Keratinocyte (primary cell): ENCODE measurements around the gene STMND1. TPM values are rescaled to one million over a fixed set of nuclear protein-coding genes. Genes with fewer than 3 reads are reported as not detected.

ENCODE experiments used
- DNase-seq: peaks from one replicate; pipeline ENCODE4 v3.0.0-alpha.2; 2011; ENCODE audit warnings: low read depth, missing footprints, low spot score
- FAIRE-seq: peaks from 2 replicates; lab custom pipeline; 2011; peaks lifted over from hg19 to GRCh38; lab: Jason Lieb, UNC
- H2AFZ ChIP-seq: 2 replicates; pipeline ENCODE4 v1.6.0; 2012; ENCODE audit warnings: low read length, control low read depth, inconsistent platforms; ENCODE audit not compliant: control insufficient read depth
- H3K27ac ChIP-seq: 2 replicates; pipeline ENCODE4 v1.5.1; 2011; ENCODE audit warnings: low read length; ENCODE audit not compliant: control insufficient read depth, insufficient read depth
- H3K27me3 ChIP-seq: 3 replicates; pipeline ENCODE4 v1.6.0; 2011; ENCODE audit warnings: low read length; ENCODE audit not compliant: control insufficient read depth, insufficient read depth; ENCODE audit errors: extremely low read depth
- H3K36me3 ChIP-seq, 2 experiments: 2 replicates in 1 of 2; 3 replicates in 1 of 2; pipeline ENCODE4 v1.5.1; 2011; ENCODE audit warnings: low read length in 2 of 2, mild to moderate bottlenecking in 1 of 2; ENCODE audit not compliant: control insufficient read depth in 2 of 2, insufficient read depth in 2 of 2; ENCODE audit errors: extremely low read depth in 1 of 2
- H3K4me1 ChIP-seq: 3 replicates; pipeline ENCODE4 v1.5.1; 2011; ENCODE audit warnings: low read length; ENCODE audit not compliant: control insufficient read depth, insufficient read depth; ENCODE audit errors: extremely low read depth
- H3K4me2 ChIP-seq: 3 replicates; pipeline ENCODE4 v1.6.0; 2011; ENCODE audit warnings: low read depth, low read length; ENCODE audit not compliant: control insufficient read depth, insufficient read depth; ENCODE audit errors: extremely low read depth
- H3K4me3 ChIP-seq, 3 experiments: fragments of 200-600 bp in 1 of 3; sonication (generic) in 1 of 3; 2 replicates in 2 of 3; 3 replicates in 1 of 3; pipeline ENCODE4 v1.5.1; 2011 to 2016; ENCODE audit warnings: low read length in 3 of 3, mild to moderate bottlenecking in 3 of 3, control low read depth in 2 of 3, inconsistent platforms in 1 of 3, low read depth in 1 of 3, mixed read lengths in 1 of 3, mixed run types in 1 of 3, moderate library complexity in 1 of 3; ENCODE audit not compliant: control insufficient read depth in 2 of 3, insufficient read depth in 2 of 3; ENCODE audit errors: extremely low read depth in 1 of 3
- H3K79me2 ChIP-seq: 2 replicates; pipeline ENCODE4 v1.6.0; 2012; ENCODE audit warnings: low read length; ENCODE audit not compliant: control insufficient read depth, insufficient read depth
- H3K9ac ChIP-seq: 3 replicates; pipeline ENCODE4 v1.6.0; 2011; ENCODE audit warnings: low read length; ENCODE audit not compliant: control insufficient read depth, insufficient read depth; ENCODE audit errors: extremely low read depth
- H3K9me1 ChIP-seq: 3 replicates; pipeline ENCODE4 v1.6.0; 2011; ENCODE audit warnings: low read length; ENCODE audit not compliant: control insufficient read depth, insufficient read depth; ENCODE audit errors: extremely low read depth
- H3K9me3 ChIP-seq: 2 replicates; pipeline ENCODE4 v1.5.1; 2012; ENCODE audit warnings: low read depth, low read length; ENCODE audit not compliant: control insufficient read depth
- H4K20me1 ChIP-seq: 3 replicates; pipeline ENCODE4 v1.6.0; 2011; ENCODE audit warnings: low read length; ENCODE audit not compliant: control insufficient read depth, insufficient read depth; ENCODE audit errors: extremely low read depth
- EZH2 ChIP-seq: IDR thresholded peaks from one replicate; pipeline ENCODE4 v1.6.1; 2012; ENCODE audit warnings: inconsistent platforms, mild to moderate bottlenecking, low read length, moderate library complexity
- dilution Hi-C: fragments of 300-500 bp; cut with MboI; formaldehyde crosslinking; loops from one replicate; pipeline ENCODE4 v1.7.0; 2020; ENCODE audit warnings: low sequenced_read_pairs; ENCODE audit not compliant: extremely low pct_ligation_motif_present
- polyA plus RNA-seq, 5 experiments: library from polyadenylated mRNA; depleted of rRNA in 3 of 5; stranded (reverse) in 3 of 5; stranded (forward) in 1 of 5; unstranded in 1 of 5; fragments of >200 nt; gene quantifications; 1 replicate in 1 of 5; 2 replicates in 3 of 5; 3 replicates in 1 of 5; pipeline versions ENCODE4 v1.2.1 to v1.2.3, GENCODE V29; 2011 to 2012; ENCODE audit warnings: missing spikeins in 2 of 5, low read depth in 1 of 5, low replicate concordance in 1 of 5
- TF ChIP-seq, protein P1 (sequence below), 3 experiments: IDR thresholded peaks in 1 of 3; conservative IDR thresholded peaks in 1 of 3; optimal IDR thresholded peaks in 1 of 3; 2 replicates in 2 of 3; 3 replicates in 1 of 3; pipeline versions ENCODE3 to v1.5.1; 2011; ENCODE audit warnings: low read length in 3 of 3, mild to moderate bottlenecking in 3 of 3, moderate library complexity in 2 of 3, control low read depth in 1 of 3, inconsistent platforms in 1 of 3; ENCODE audit not compliant: insufficient read depth in 2 of 3; ENCODE audit errors: extremely low read depth in 1 of 3

Gene STMND1
- polyA plus RNA-seq, 1 donor (not counting 4 experiments of a cell fraction or from before 2014, with no cell fraction given) = not detected

DNA sequence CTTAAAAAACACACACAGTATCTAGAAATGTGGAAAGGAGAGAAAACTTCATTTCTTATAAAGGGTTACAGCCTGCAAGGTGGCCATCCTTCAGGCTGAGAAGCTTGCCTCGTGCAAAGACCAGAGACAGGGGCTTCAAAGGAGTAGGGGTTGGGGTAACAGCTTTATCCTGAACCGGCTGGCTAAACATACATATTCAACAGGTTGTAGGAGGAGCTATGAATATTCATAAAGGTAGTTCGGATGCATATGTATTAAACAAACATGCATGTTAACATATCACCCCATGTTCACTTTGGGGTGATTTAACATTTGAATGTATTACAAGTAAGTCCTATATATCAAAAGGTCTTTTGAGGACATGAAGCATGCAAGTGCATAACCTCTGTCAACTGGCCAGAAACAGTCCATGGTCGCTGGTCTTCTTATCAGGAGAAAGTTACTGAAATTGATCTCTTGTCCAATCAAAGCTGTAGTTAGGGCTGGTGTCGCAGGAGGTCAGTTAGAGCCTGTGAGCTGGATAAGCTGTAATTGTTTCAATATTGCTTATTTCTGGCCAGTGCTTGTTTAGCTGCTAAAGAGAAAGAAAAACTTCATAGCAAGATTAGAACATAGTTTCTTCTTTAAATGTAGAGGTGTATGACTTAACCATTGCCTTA, 2.3 kb upstream of the STMND1 start:
- Histone ChIP-seq H3K27me3 (peaks cover 28% of the 10 kb centered on the region), H3K36me3 (no peaks in the 10 kb centered on the region), H3K9me1 (no peaks in the 10 kb centered on the region), H3K27ac (no peak overlapping the region), H2AFZ (no peak overlapping the region), H3K4me2 (no peak overlapping the region), H3K79me2 (no peaks in the 10 kb centered on the region), H3K4me1 (peaks cover 3% of the 10 kb centered on the region), H3K9ac (no peak overlapping the region), H4K20me1 (no peaks in the 10 kb centered on the region), H3K4me3 (no peak overlapping the region), H3K9me3 (no peaks in the 10 kb centered on the region)
- DNase-seq (no peak), FAIRE-seq (no peak)
- TF ChIP-seq, protein P1, sequence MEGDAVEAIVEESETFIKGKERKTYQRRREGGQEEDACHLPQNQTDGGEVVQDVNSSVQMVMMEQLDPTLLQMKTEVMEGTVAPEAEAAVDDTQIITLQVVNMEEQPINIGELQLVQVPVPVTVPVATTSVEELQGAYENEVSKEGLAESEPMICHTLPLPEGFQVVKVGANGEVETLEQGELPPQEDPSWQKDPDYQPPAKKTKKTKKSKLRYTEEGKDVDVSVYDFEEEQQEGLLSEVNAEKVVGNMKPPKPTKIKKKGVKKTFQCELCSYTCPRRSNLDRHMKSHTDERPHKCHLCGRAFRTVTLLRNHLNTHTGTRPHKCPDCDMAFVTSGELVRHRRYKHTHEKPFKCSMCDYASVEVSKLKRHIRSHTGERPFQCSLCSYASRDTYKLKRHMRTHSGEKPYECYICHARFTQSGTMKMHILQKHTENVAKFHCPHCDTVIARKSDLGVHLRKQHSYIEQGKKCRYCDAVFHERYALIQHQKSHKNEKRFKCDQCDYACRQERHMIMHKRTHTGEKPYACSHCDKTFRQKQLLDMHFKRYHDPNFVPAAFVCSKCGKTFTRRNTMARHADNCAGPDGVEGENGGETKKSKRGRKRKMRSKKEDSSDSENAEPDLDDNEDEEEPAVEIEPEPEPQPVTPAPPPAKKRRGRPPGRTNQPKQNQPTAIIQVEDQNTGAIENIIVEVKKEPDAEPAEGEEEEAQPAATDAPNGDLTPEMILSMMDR (optimal IDR thresholded peaks at IDR 0.05 in 1 of 3, IDR thresholded peaks at IDR 0.05 in 1 of 3, conservative IDR thresholded peaks at IDR 0.05 in 1 of 3; ENCODE audit: extremely low read depth in 1 of 3, insufficient read depth in 2 of 3, low read length in 3 of 3) = no peak
- no peak for TF ChIP-seq EZH2
- dilution Hi-C loops = no loop called here

DNA sequence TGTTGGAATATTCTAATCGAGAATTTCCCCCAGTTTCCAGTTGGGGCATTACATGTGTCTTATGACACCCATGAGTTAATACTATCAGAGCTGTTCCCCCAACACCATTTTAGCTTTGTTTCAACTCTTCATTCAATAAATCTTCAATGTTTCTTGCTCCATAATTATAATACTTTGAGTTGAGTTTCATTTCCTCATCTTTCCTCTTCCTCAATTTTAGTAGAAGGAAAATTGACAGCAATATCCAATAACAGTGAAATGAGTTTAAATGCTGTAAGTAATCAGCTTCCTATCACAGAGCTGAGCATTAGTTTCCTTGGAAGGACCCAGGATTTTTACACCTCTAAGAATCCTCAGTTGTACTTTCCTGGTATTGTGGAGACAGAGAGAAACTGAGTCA, 1.0 kb upstream of the STMND1 start:
- Histone ChIP-seq H3K4me3 (no peak overlapping the region), H3K9ac (no peak overlapping the region), H3K27ac (no peak overlapping the region), H2AFZ (no peak overlapping the region), H3K9me1 (no peaks in the 10 kb centered on the region), H3K79me2 (no peaks in the 10 kb centered on the region), H3K9me3 (no peaks in the 10 kb centered on the region), H3K4me2 (no peak overlapping the region), H3K4me1 (peaks cover 3% of the 10 kb centered on the region), H3K27me3 (peaks cover 28% of the 10 kb centered on the region), H4K20me1 (no peaks in the 10 kb centered on the region), H3K36me3 (no peaks in the 10 kb centered on the region)
- DNase-seq = no peak
- dilution Hi-C loops = no loop called here
- no peak for FAIRE-seq
- TF ChIP-seq, protein P1 (optimal IDR thresholded peaks at IDR 0.05 in 1 of 3, IDR thresholded peaks at IDR 0.05 in 1 of 3, conservative IDR thresholded peaks at IDR 0.05 in 1 of 3; ENCODE audit: extremely low read depth in 1 of 3, insufficient read depth in 2 of 3, low read length in 3 of 3) = no peak
- TF ChIP-seq EZH2 = no peak
